H9 (cell line): Measurements from ENCODE around the gene UBTF. TPM values are rescaled to one million over a fixed set of nuclear protein-coding genes. Genes with fewer than 3 reads are reported as not detected.
A peak's percentile ranks its signal among the peaks of the same experiment; 100 is the strongest.

Experiments
- DNase-seq: peaks from one replicate; pipeline ENCODE4 v3.0.0-alpha.2; 2017
- H2AFZ ChIP-seq: one replicate; pipeline ENCODE4 v1.6.1; 2013; ENCODE audit warnings: mild to moderate bottlenecking, low read length, control low read depth, moderate library complexity
- H2AK5ac ChIP-seq: 2 replicates; pipeline ENCODE4 v1.6.1; 2013; ENCODE audit warnings: low read length, control low read depth, mixed read lengths; ENCODE audit not compliant: insufficient read length
- H2BK120ac ChIP-seq: one replicate; pipeline ENCODE4 v1.6.1; 2013; ENCODE audit warnings: low read depth, mild to moderate bottlenecking, low read length, control low read depth, inconsistent platforms; ENCODE audit not compliant: poor library complexity, severe bottlenecking
- H2BK12ac ChIP-seq: 2 replicates; pipeline ENCODE4 v1.6.1; 2013; ENCODE audit warnings: low read length, control low read depth, mixed read lengths, low read depth; ENCODE audit not compliant: insufficient read length
- H2BK15ac ChIP-seq: 2 replicates; pipeline ENCODE4 v1.6.1; 2013; ENCODE audit warnings: low read depth, low read length, control low read depth
- H2BK20ac ChIP-seq: one replicate; pipeline ENCODE4 v1.6.1; 2013; ENCODE audit warnings: low read depth, mild to moderate bottlenecking, low read length, control low read depth, inconsistent platforms; ENCODE audit not compliant: poor library complexity, severe bottlenecking
- H2BK5ac ChIP-seq: 2 replicates; pipeline ENCODE4 v1.6.1; 2013; ENCODE audit warnings: low read length, control low read depth, mixed read lengths; ENCODE audit not compliant: insufficient read length
- H3K14ac ChIP-seq: 2 replicates; pipeline ENCODE4 v1.6.1; 2013; ENCODE audit warnings: low read length, control low read depth; ENCODE audit not compliant: insufficient read depth
- H3K18ac ChIP-seq: 2 replicates; pipeline ENCODE4 v1.6.1; 2013; ENCODE audit warnings: low read depth, mild to moderate bottlenecking, mixed read lengths, low read length, control low read depth; ENCODE audit not compliant: insufficient read length
- H3K23ac ChIP-seq: 2 replicates; pipeline ENCODE4 v1.6.1; 2013; ENCODE audit warnings: low read length, control low read depth, mixed read lengths, low read depth; ENCODE audit not compliant: insufficient read length
- H3K23me2 ChIP-seq: 2 replicates; pipeline ENCODE4 v1.6.1; 2013; ENCODE audit warnings: low read depth, mild to moderate bottlenecking, mixed read lengths, low read length, control low read depth; ENCODE audit not compliant: insufficient read length, poor library complexity, severe bottlenecking
- H3K27ac ChIP-seq: 2 replicates; pipeline ENCODE4 v1.5.1; 2013; ENCODE audit warnings: low read length, control low read depth, mixed read lengths, low read depth; ENCODE audit not compliant: insufficient read length
- H3K27me3 ChIP-seq: 2 replicates; pipeline ENCODE4 v1.6.1; 2013; ENCODE audit warnings: low read length, control low read depth, inconsistent platforms; ENCODE audit not compliant: insufficient read depth
- H3K4ac ChIP-seq: 2 replicates; pipeline ENCODE4 v1.6.1; 2013; ENCODE audit warnings: low read depth, mild to moderate bottlenecking, control low read depth, inconsistent platforms, low read length, moderate library complexity
- H3K4me1 ChIP-seq: 2 replicates; pipeline ENCODE4 v1.6.1; 2013; ENCODE audit warnings: low read length, control low read depth, inconsistent platforms; ENCODE audit not compliant: insufficient read depth
- H3K4me2 ChIP-seq: 2 replicates; pipeline ENCODE4 v1.6.1; 2013; ENCODE audit warnings: low read length, control low read depth, mixed read lengths; ENCODE audit not compliant: insufficient read length, insufficient read depth
- H3K56ac ChIP-seq: 2 replicates; pipeline ENCODE4 v1.6.1; 2013; ENCODE audit warnings: low read depth, mild to moderate bottlenecking, mixed read lengths, low read length, control low read depth; ENCODE audit not compliant: insufficient read length
- H3K79me1 ChIP-seq: 2 replicates; pipeline ENCODE4 v1.6.1; 2013; ENCODE audit warnings: low read depth, mild to moderate bottlenecking, moderate library complexity, low read length, control low read depth, inconsistent platforms; ENCODE audit not compliant: insufficient read depth, poor library complexity, severe bottlenecking
- H3K79me2 ChIP-seq: 2 replicates; pipeline ENCODE4 v1.6.1; 2013; ENCODE audit warnings: low read length, control low read depth, inconsistent platforms; ENCODE audit not compliant: insufficient read depth
- H3K9ac ChIP-seq: 2 replicates; pipeline ENCODE4 v1.6.1; 2013; ENCODE audit warnings: low read length, control low read depth, mixed read lengths; ENCODE audit not compliant: insufficient read length; ENCODE audit errors: extremely low read depth
- H3K9me3 ChIP-seq: one replicate; pipeline ENCODE4 v1.6.1; 2013; ENCODE audit warnings: low read depth, low read length, inconsistent platforms; ENCODE audit not compliant: control insufficient read depth
- H3T11ph ChIP-seq: one replicate; pipeline ENCODE4 v1.6.1; 2013; ENCODE audit warnings: mild to moderate bottlenecking, low read length, control low read depth, inconsistent platforms
- H4K20me1 ChIP-seq: one replicate; pipeline ENCODE4 v1.6.1; 2013; ENCODE audit not compliant: control insufficient read depth, insufficient read length, insufficient read depth
- H4K5ac ChIP-seq: 2 replicates; pipeline ENCODE4 v1.6.1; 2013; ENCODE audit warnings: low read depth, mild to moderate bottlenecking, mixed read lengths, low read length, control low read depth; ENCODE audit not compliant: insufficient read length
- H4K8ac ChIP-seq: replicated peaks from 2 replicates; pipeline ENCODE4 v1.6.1; 2013; ENCODE audit warnings: low read length, control low read depth, mixed read lengths, low read depth; ENCODE audit not compliant: insufficient read length
- H4K91ac ChIP-seq: 2 replicates; pipeline ENCODE4 v1.6.1; 2013; ENCODE audit warnings: low read depth, mild to moderate bottlenecking, moderate library complexity, mixed read lengths, low read length, control low read depth; ENCODE audit not compliant: insufficient read length
- H3K27ac Mint-ChIP-seq, 3 experiments: 2 replicates in 2 of 3; 3 replicates in 1 of 3; pipeline ENCODE4 v1.8.0; 2020 to 2021; ENCODE audit warnings: mixed read lengths in 3 of 3, mild to moderate bottlenecking in 1 of 3, moderate library complexity in 1 of 3
- H3K27me3 Mint-ChIP-seq: 2 replicates; pipeline ENCODE4 v1.8.0; 2021; ENCODE audit warnings: low read depth, mild to moderate bottlenecking, moderate library complexity, mixed read lengths
- H3K36me3 Mint-ChIP-seq, 3 experiments: 2 replicates in 2 of 3; 3 replicates in 1 of 3; pipeline ENCODE4 v1.8.0; 2020 to 2021; ENCODE audit warnings: low read depth in 3 of 3, mixed read lengths in 3 of 3; ENCODE audit not compliant: insufficient read depth in 1 of 3
- H3K4me1 Mint-ChIP-seq, 2 experiments: 2 replicates each; pipeline ENCODE4 v1.8.0; 2020; ENCODE audit warnings: mixed read lengths in 2 of 2
- H3K4me3 Mint-ChIP-seq, 2 experiments: 2 replicates in 1 of 2; 3 replicates in 1 of 2; pipeline ENCODE4 v1.8.0; 2020 to 2021; ENCODE audit warnings: mild to moderate bottlenecking in 2 of 2, mixed read lengths in 2 of 2, moderate library complexity in 1 of 2
- H3K9me3 Mint-ChIP-seq, 2 experiments: 2 replicates in 1 of 2; 3 replicates in 1 of 2; pipeline ENCODE4 v1.8.0; 2020; ENCODE audit warnings: mild to moderate bottlenecking in 2 of 2, mixed read lengths in 2 of 2, moderate library complexity in 1 of 2
- CTCF ChIP-seq: fragments of 200-600 bp; sonication (generic); conservative IDR thresholded peaks from 3 replicates; pipeline ENCODE4 v1.8.0; 2021; ENCODE audit warnings: antibody characterized with exemption, mild to moderate bottlenecking
- WGBS: extraction: QIAGEN DNeasy Blood & Tissue Kit; methylation state at CpG from one replicate; pipeline ENCODE4 v1.1.7; 2013; ENCODE audit warnings: missing lambda C conversion rate, low lambda C conversion rate, mixed read lengths; ENCODE audit not compliant: insufficient read length; ENCODE audit errors: extremely low coverage; 5-methylcytosine and 5-hydroxymethylcytosine counted together
- total RNA-seq: library from RNA; stranded (reverse); gene quantifications from 2 replicates; pipeline ENCODE4 v1.2.1, GENCODE V29; 2021

UBTF gene
- total RNA-seq, 1 experiment from 2014 or later = 151 TPM

- Mint-ChIP-seq H3K27me3 (peaks cover 13% of the 10 kb centered on the region), H3K4me1 (peaks cover 4 to 6% of the 10 kb centered on the region in 2 experiments), H3K9me3 (no peaks in the 10 kb centered on the region), H3K27ac (peak overlapping the region in 1 of 3 experiments; percentile 47; a peak in 2 of 7 replicates), H3K4me3 (no peak overlapping the region; a peak in 1 of 5 replicates), H3K36me3 (no peaks in the 10 kb centered on the region)
- H3K14ac ChIP-seq = no peak overlapping the region
- no peak overlapping the region for H2BK5ac ChIP-seq
- H2BK120ac ChIP-seq = no peak overlapping the region
- H4K8ac ChIP-seq = no peak overlapping the region
- H4K20me1 ChIP-seq = no peaks in the 10 kb centered on the region
- no peaks in the 10 kb centered on the region for H3K79me1 ChIP-seq
- H2BK12ac ChIP-seq = no peak overlapping the region
- H3K79me2 ChIP-seq = no peaks in the 10 kb centered on the region
- H2BK15ac ChIP-seq = no peak overlapping the region
- H3K56ac ChIP-seq = no peak overlapping the region
- H3K9me3 ChIP-seq = no peaks in the 10 kb centered on the region
- no peak overlapping the region for H3T11ph ChIP-seq
- no peak overlapping the region for H2AK5ac ChIP-seq
- no peak overlapping the region for H3K18ac ChIP-seq
- H3K9ac ChIP-seq = no peak overlapping the region
- no peak for TF ChIP-seq CTCF
- no peak overlapping the region for H2AFZ ChIP-seq
- no peak overlapping the region for H3K4me2 ChIP-seq
- no CpG with 5 or more reads among the region's 9 CpGs for WGBS
- no peak overlapping the region for H3K27ac ChIP-seq
- no peak overlapping the region for H4K5ac ChIP-seq
- H2BK20ac ChIP-seq = no peak overlapping the region
- no peak overlapping the region for H3K4ac ChIP-seq
- H3K23ac ChIP-seq = no peak overlapping the region
- no peak overlapping the region for H4K91ac ChIP-seq
- no peaks in the 10 kb centered on the region for H3K27me3 ChIP-seq
- H3K23me2 ChIP-seq = no peaks in the 10 kb centered on the region
- DNase-seq = no peak
- no peaks in the 10 kb centered on the region for H3K4me1 ChIP-seq
These were observed 47.1 kb upstream of the UBTF start for GRCh38 chr17:44266402-44267164.
